SK-N-SH (cell line): ENCODE measurements around the gene TM9SF4. TPM values are rescaled to one million over a fixed set of nuclear protein-coding genes. Genes with fewer than 3 reads are reported as not detected.
"Not testable (repeated sequence)": the region's sequence is repeated elsewhere in the genome, so short reads cannot be mapped to it uniquely, and the experiment has no call there.

ENCODE experiments used
- CTCF ChIA-PET: fragments of 300-600, 350-600 bp; formaldehyde crosslinking; extraction: SDS; loops from one replicate; lab custom pipeline; 2021; lab: Yijun Ruan, JAX
- POLR2A ChIA-PET: fragments of 350-600 bp; sonication (Branson Sonifier 250); formaldehyde crosslinking; extraction: SDS; loops from one replicate; lab custom pipeline; 2020; ENCODE audit warnings: antibody characterized with exemption, inconsistent platforms; lab: Yijun Ruan, JAX
- DNase-seq: peaks from one replicate; pipeline ENCODE4 v3.0.0; 2012
- H2AFZ ChIP-seq: fragments of 200-600 bp; sonication (generic); 2 replicates; pipeline ENCODE4 v1.8.1; 2016; ENCODE audit warnings: antibody characterized with exemption, mild to moderate bottlenecking, low read depth
- H3F3A ChIP-seq: fragments of 200-600 bp; sonication (generic); replicated peaks from 2 replicates; pipeline ENCODE3; 2016; ENCODE audit warnings: antibody characterized with exemption, mild to moderate bottlenecking; ENCODE audit not compliant: insufficient read depth
- H3K27ac ChIP-seq, 2 experiments: fragments of 200-500 bp in 1 of 2; fragments of 200-600 bp in 1 of 2; sonication (Bioruptor generic) in 1 of 2; sonication (generic), shearing (Covaris generic) in 1 of 2; 2 replicates each; pipeline versions ENCODE4 v1.5.1 to v1.6.1; 2014 to 2016; ENCODE audit warnings: low read depth in 2 of 2, inconsistent platforms in 1 of 2, low read length in 1 of 2, mild to moderate bottlenecking in 1 of 2, mixed read lengths in 1 of 2
- H3K27me3 ChIP-seq: fragments of 200-600 bp; sonication (generic), shearing (Covaris generic); 2 replicates; pipeline ENCODE4 v1.6.1; 2016; ENCODE audit warnings: mixed run types; ENCODE audit not compliant: insufficient read depth
- H3K36me3 ChIP-seq, 2 experiments: fragments of 200-500 bp in 1 of 2; fragments of 200-600 bp in 1 of 2; sonication (Bioruptor generic) in 1 of 2; sonication (generic) in 1 of 2; replicated peaks in 1 of 2; 2 replicates each; pipeline versions ENCODE3 to v1.5.1; 2014 to 2016; ENCODE audit warnings: low read length in 1 of 2, mild to moderate bottlenecking in 1 of 2; ENCODE audit not compliant: insufficient read depth in 2 of 2, control insufficient read depth in 1 of 2
- H3K4me1 ChIP-seq, 2 experiments: fragments of 200-500 bp in 1 of 2; fragments of 200-600 bp in 1 of 2; sonication (Bioruptor generic) in 1 of 2; sonication (generic), shearing (Covaris generic) in 1 of 2; 2 replicates each; pipeline versions ENCODE4 v1.5.1 to v1.6.1; 2014 to 2016; ENCODE audit warnings: low read depth in 1 of 2, low read length in 1 of 2, mixed run types in 1 of 2; ENCODE audit not compliant: insufficient read depth in 2 of 2, control insufficient read depth in 1 of 2
- H3K4me2 ChIP-seq: fragments of 200-600 bp; sonication (generic), shearing (Covaris generic); 2 replicates; pipeline ENCODE4 v1.6.1; 2017; ENCODE audit warnings: mixed run types
- H3K4me3 ChIP-seq, 2 experiments: fragments of 200-500 bp in 1 of 2; fragments of 200-600 bp in 1 of 2; sonication (Bioruptor generic) in 1 of 2; sonication (generic), shearing (Covaris generic) in 1 of 2; 2 replicates each; pipeline versions ENCODE4 v1.5.1 to v1.8.1; 2014 to 2016; ENCODE audit warnings: low read depth in 2 of 2, inconsistent platforms in 1 of 2, low read length in 1 of 2, mild to moderate bottlenecking in 1 of 2, mixed read lengths in 1 of 2, moderate library complexity in 1 of 2
- H3K79me2 ChIP-seq: fragments of 200-600 bp; sonication (generic); 2 replicates; pipeline ENCODE4 v1.8.1; 2017; ENCODE audit warnings: mild to moderate bottlenecking; ENCODE audit not compliant: insufficient read depth
- H3K9ac ChIP-seq: fragments of 200-600 bp; sonication (generic); 2 replicates; pipeline ENCODE4 v1.6.1; 2017; ENCODE audit warnings: mixed run types
- H3K9me2 ChIP-seq: fragments of 200-600 bp; sonication (generic); 2 replicates; pipeline ENCODE4 v1.6.1; 2017; ENCODE audit warnings: mixed run types
- H3K9me3 ChIP-seq: fragments of 200-600 bp; sonication (generic); 2 replicates; pipeline ENCODE4 v1.6.1; 2017; ENCODE audit warnings: mixed run types, mild to moderate bottlenecking, moderate library complexity
- H4K20me1 ChIP-seq: fragments of 200-600 bp; sonication (generic); 2 replicates; pipeline ENCODE4 v1.6.1; 2017; ENCODE audit warnings: mild to moderate bottlenecking, mixed run types; ENCODE audit not compliant: insufficient read depth
- CHD2 ChIP-seq: fragments of 150-350 bp; IDR thresholded peaks from 2 replicates; pipeline ENCODE4 v1.6.1; 2018; ENCODE audit warnings: low read length; ENCODE audit not compliant: partially characterized antibody
- ELF1 ChIP-seq: IDR thresholded peaks from 2 replicates; pipeline ENCODE4 v1.4.0; 2012
- EP300 ChIP-seq, 2 experiments: IDR thresholded peaks; 2 replicates each; pipeline versions ENCODE4 v1.4.0 to v1.6.1; 2012; ENCODE audit warnings: borderline replicate concordance in 1 of 2, low read depth in 1 of 2, low read length in 1 of 2
- FOSL2 ChIP-seq: IDR thresholded peaks from 2 replicates; pipeline ENCODE4 v1.4.0; 2012; ENCODE audit warnings: low read depth, mild to moderate bottlenecking, moderate library complexity, borderline replicate concordance
- MAX ChIP-seq: IDR thresholded peaks from 2 replicates; pipeline ENCODE4 v1.4.0; 2012; ENCODE audit warnings: low read depth
- MXI1 ChIP-seq: IDR thresholded peaks from 2 replicates; pipeline ENCODE4 v1.6.1; 2012; ENCODE audit warnings: mild to moderate bottlenecking, low read depth, low read length, improper control_type of control experiment
- NRF1 ChIP-seq: IDR thresholded peaks from 2 replicates; pipeline ENCODE4 v1.6.1; 2012; ENCODE audit warnings: low read depth, mild to moderate bottlenecking, low read length
- PBX3 ChIP-seq: IDR thresholded peaks from 2 replicates; pipeline ENCODE4; 2012
- POLR2AphosphoS5 ChIP-seq: IDR thresholded peaks from 2 replicates; pipeline ENCODE4 v1.6.1; 2012; ENCODE audit warnings: low read depth, low read length
- RAD21 ChIP-seq: IDR thresholded peaks from 2 replicates; pipeline ENCODE4 v1.6.1; 2012; ENCODE audit warnings: mild to moderate bottlenecking, low read length
- RCOR1 ChIP-seq: fragments of 150-350 bp; IDR thresholded peaks from 2 replicates; pipeline ENCODE4 v1.6.1; 2017; ENCODE audit warnings: antibody characterized with exemption, low read length
- RFX5 ChIP-seq: IDR thresholded peaks from 2 replicates; pipeline ENCODE4 v1.6.1; 2012; ENCODE audit warnings: mild to moderate bottlenecking, improper control_type of control experiment, low read length
- RXRA ChIP-seq: IDR thresholded peaks from 2 replicates; pipeline ENCODE4 v1.4.0; 2012; ENCODE audit warnings: low read depth, mild to moderate bottlenecking, borderline replicate concordance
- TAF1 ChIP-seq: IDR thresholded peaks from 2 replicates; pipeline ENCODE4 v1.6.1; 2012; ENCODE audit warnings: low read depth, mild to moderate bottlenecking, low read length, moderate library complexity, borderline replicate concordance
- TEAD4 ChIP-seq: IDR thresholded peaks from 2 replicates; pipeline ENCODE4 v1.4.0; 2012; ENCODE audit warnings: mild to moderate bottlenecking, borderline replicate concordance; ENCODE audit not compliant: insufficient read depth
- YY1 ChIP-seq: IDR thresholded peaks from 2 replicates; pipeline ENCODE4 v1.4.0; 2012; ENCODE audit warnings: low read depth, mild to moderate bottlenecking
- WGBS: methylation state at CpG from one replicate; pipeline ENCODE4 v1.1.6; 2017; ENCODE audit warnings: low lambda C conversion rate; 5-methylcytosine and 5-hydroxymethylcytosine counted together
- polyA plus RNA-seq, 3 experiments: library from polyadenylated mRNA; depleted of rRNA; stranded (reverse); fragments of >200 nt; gene quantifications; 2 replicates each; pipeline ENCODE4 v1.2.3, GENCODE V29; 2012
- TF ChIP-seq, protein P1 (sequence below): IDR thresholded peaks from 2 replicates; pipeline ENCODE4 v1.6.1; 2012; ENCODE audit warnings: mild to moderate bottlenecking, low read depth, low read length, moderate library complexity

The TM9SF4 gene
- polyA plus RNA-seq, 1 of the 3 experiments (the other 2 are of a cell fraction) = 61.0 TPM

DNA sequence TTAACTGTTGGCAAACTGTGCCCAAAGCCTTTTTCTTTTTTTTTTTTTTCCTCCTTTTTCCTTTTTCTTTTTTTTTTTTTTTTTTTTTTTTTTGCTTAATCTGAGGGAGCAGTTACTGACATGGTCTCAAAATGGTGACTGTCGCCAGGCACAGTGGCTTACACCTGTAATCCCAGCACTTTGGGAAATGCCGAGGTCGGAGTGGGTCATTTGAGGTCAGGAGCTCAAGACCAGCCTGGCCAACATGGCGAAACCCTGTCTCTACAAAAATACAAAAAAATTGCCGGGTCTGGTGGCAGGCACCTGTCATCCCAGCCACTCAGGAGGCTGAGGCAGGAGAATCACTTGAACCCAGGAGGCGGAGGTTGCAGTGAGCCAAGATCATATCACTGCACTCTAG, 7.3 kb downstream of the TM9SF4 start:
- H3K9ac ChIP-seq, H3F3A ChIP-seq, H3K4me2 ChIP-seq, H3K9me3 ChIP-seq, H3K9me2 ChIP-seq, DNase-seq, H3K27me3 ChIP-seq, H3K4me3 ChIP-seq, H3K27ac ChIP-seq, H2AFZ ChIP-seq, H3K36me3 ChIP-seq: not testable (repeated sequence)
- H4K20me1 ChIP-seq = peaks cover 70% of the 10 kb centered on the region
- POLR2A ChIA-PET = interaction anchor here (0.6 kb wide), 1 partner anchor 406 kb away, joined by 3 read pairs; no protein-coding TSS in a partner anchor
- peaks cover 93% of the 10 kb centered on the region for H3K79me2 ChIP-seq
- CTCF ChIA-PET = interaction anchor here (2.5 kb wide), 1 partner anchor 13 kb away, joined by 7 read pairs; no protein-coding TSS in a partner anchor
- peaks cover 0 to 19% of the 10 kb centered on the region in 2 experiments; a peak in 3 of 4 replicates for H3K4me1 ChIP-seq
- 98% methylated on average over 6 of the region's 6 CpGs for whole genome bisulfite sequencing

- H3K79me2 ChIP-seq = peaks cover 79% of the 10 kb centered on the region
- H4K20me1 ChIP-seq = peaks cover 59% of the 10 kb centered on the region; the same call in 1 of the 2 replicates
- peaks cover 0 to 14% of the 10 kb centered on the region in 2 experiments; a peak in 3 of 4 replicates for H3K4me1 ChIP-seq
- H3F3A ChIP-seq, H3K36me3 ChIP-seq, H3K9ac ChIP-seq, POLR2A ChIA-PET, DNase-seq, H3K4me3 ChIP-seq, H3K9me2 ChIP-seq, H3K27ac ChIP-seq, H3K4me2 ChIP-seq, H3K27me3 ChIP-seq, H3K9me3 ChIP-seq, H2AFZ ChIP-seq: not testable (repeated sequence)
- CTCF ChIA-PET = interaction anchor here (0.6 to 2.5 kb wide), 3 partner anchors 11 to 181 kb away, joined by 4 to 7 read pairs (median 4); no protein-coding TSS in a partner anchor
- 98% methylated on average over 5 of the region's 5 CpGs for WGBS
Observed at GRCh38 chr20:32118427-32118826, 8.9 kb downstream of the TM9SF4 start.

GRCh38 chr20:32119734-32120133, 10.2 kb downstream of the TM9SF4 start:
- DNase-seq = no peak
- Histone ChIP-seq H3K4me2 (no peak overlapping the region), H3K9me3 (no peaks in the 10 kb centered on the region), H3K9me2 (no peaks in the 10 kb centered on the region), H3K4me3 (no peak overlapping the region), H3K27me3 (no peaks in the 10 kb centered on the region), H3F3A (peaks cover 9% of the 10 kb centered on the region), H3K4me1 (peaks cover 0 to 7% of the 10 kb centered on the region in 2 experiments; a peak in 3 of 4 replicates), H2AFZ (no peak overlapping the region), H3K9ac (no peak overlapping the region), H4K20me1 (peaks cover 54% of the 10 kb centered on the region; the same call in 1 of the 2 replicates), H3K36me3 (peaks cover 0 to 3% of the 10 kb centered on the region in 2 experiments), H3K79me2 (peaks cover 76% of the 10 kb centered on the region)
- ChIA-PET POLR2A (no interaction called here), CTCF (interaction anchor here (1.0 to 1.3 kb wide), 4 partner anchors 27 to 297 kb away, joined by 3 to 4 read pairs (median 3); no protein-coding TSS in a partner anchor)
- 95% methylated on average over 2 of the region's 2 CpGs for WGBS
- TF ChIP-seq NRF1 (no peak), CHD2 (no peak), POLR2AphosphoS5 (no peak), TAF1 (no peak), YY1 (no peak), RAD21 (no peak), ELF1 (no peak), EP300 (IDR thresholded peaks at IDR 0.05; ENCODE audit: borderline replicate concordance in 1 of 2, low read depth in 1 of 2, low read length in 1 of 2) (no peak), MXI1 (no peak), RXRA (no peak), MAX (no peak), FOSL2 (no peak), RFX5 (no peak), RCOR1 (no peak), PBX3 (no peak), TEAD4 (no peak)
- TF ChIP-seq, protein P1, sequence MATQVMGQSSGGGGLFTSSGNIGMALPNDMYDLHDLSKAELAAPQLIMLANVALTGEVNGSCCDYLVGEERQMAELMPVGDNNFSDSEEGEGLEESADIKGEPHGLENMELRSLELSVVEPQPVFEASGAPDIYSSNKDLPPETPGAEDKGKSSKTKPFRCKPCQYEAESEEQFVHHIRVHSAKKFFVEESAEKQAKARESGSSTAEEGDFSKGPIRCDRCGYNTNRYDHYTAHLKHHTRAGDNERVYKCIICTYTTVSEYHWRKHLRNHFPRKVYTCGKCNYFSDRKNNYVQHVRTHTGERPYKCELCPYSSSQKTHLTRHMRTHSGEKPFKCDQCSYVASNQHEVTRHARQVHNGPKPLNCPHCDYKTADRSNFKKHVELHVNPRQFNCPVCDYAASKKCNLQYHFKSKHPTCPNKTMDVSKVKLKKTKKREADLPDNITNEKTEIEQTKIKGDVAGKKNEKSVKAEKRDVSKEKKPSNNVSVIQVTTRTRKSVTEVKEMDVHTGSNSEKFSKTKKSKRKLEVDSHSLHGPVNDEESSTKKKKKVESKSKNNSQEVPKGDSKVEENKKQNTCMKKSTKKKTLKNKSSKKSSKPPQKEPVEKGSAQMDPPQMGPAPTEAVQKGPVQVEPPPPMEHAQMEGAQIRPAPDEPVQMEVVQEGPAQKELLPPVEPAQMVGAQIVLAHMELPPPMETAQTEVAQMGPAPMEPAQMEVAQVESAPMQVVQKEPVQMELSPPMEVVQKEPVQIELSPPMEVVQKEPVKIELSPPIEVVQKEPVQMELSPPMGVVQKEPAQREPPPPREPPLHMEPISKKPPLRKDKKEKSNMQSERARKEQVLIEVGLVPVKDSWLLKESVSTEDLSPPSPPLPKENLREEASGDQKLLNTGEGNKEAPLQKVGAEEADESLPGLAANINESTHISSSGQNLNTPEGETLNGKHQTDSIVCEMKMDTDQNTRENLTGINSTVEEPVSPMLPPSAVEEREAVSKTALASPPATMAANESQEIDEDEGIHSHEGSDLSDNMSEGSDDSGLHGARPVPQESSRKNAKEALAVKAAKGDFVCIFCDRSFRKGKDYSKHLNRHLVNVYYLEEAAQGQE = no peak
- TF ChIP-seq, all 33 proteins: peak for 0
- H3K27ac ChIP-seq = no peak overlapping the region; a peak in 1 of 4 replicates
